Stimulated activated CD4-positive, alpha-beta T cell treated with anti-CD3 and anti-CD28 coated beads, Interleukin-15, amount 100 ng/mL, for 1 hour (primary cell): ENCODE data around the gene PTPRK.

Experiments
- DNase-seq, 2 donors: peaks; one replicate each; pipeline ENCODE4 v3.0.0-alpha.2; 2020; ENCODE audit warnings: low read depth in 1 of 2, low spot score in 1 of 2

PTPRK gene

DNA sequence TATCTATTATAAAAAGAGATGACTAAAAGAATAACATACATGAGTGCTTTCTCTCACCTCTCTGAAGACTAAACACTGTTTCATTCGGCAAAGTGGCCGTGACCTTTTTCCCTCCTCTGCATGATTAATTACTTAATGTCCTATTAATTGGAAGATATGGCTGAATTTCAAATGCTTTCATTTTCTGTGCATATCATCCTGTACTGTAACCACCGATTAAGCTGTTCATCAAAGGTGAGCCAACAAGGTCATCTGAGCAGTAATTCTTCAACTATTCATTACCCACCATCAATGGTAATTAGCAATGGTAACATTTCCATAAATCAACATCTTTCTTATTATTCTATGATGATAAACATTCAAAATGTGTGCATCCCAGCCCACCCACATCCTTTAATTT lies 125.2 kb downstream of the PTPRK start:
- DNase-seq = no peak

DNA sequence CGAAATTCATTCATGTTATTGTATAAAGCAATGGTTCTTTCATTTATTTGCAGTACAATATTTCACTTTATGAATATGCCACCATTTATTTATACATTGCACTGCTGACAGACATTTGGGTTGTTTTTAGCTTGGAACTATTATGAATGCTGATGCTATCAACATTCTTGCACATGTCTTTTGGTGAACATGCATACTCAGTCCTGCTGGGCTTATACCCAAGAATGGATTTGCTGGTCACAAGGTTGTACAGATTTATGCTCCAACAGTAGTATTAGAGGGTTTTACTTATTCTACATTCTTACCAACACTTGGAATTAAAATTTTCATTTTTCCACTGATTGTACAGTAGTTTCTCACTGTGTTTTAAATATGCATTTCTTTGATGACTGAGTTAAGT lies 126.2 kb downstream of the PTPRK start:
- no peak for DNase-seq

DNA sequence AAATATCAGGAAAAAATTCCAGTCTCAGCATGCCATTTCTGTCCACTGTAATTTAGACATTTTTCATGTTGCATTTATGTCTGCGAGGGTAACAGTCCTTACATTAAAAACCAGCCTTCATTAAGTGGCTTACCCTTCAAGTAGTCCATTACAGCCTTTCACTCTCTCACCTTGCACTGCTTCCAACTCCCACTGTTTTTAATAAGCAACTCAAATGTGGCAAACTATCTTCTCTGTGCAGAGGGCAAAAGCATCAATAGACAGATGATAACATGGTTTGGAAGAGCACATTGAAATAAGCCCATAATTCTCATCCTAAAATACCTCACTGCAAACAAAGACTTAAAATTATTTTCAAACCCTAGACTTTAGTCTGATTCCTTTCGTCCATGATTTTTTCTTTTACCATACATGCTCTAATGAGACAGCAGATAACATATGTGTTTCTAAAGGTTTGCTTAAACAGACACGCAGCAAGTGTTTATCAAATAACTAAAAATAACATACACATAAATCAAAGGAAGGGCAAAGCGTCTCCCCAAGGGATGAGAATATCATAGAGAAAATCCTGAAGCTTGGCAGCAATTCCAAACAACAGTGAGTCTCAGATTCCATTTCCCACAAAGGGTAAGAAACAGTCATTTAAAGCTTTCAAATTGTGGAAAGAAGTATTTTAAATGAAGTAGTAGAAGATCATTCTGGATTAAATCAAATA lies 130.4 kb downstream of the PTPRK start:
- DNase-seq = no peak

DNA sequence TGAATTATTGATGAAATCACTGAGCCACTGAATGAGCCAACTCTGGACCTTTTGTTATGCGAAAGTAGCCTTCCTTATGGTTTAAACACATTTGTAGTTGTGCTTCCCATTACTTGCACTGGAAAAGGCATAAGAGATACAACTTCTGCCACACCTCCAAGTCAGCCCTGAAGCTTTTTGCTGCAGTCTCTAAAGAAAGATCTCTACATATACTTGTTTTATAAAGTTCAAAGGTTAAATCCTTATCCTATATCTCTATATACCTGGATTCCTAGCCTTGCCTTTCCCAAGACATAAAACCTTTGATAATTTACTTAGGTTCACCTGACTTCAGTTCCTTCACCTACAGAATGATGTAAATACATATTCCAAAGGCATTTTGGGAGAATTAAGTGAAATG lies 132.0 kb downstream of the PTPRK start:
- no peak for DNase-seq

DNA sequence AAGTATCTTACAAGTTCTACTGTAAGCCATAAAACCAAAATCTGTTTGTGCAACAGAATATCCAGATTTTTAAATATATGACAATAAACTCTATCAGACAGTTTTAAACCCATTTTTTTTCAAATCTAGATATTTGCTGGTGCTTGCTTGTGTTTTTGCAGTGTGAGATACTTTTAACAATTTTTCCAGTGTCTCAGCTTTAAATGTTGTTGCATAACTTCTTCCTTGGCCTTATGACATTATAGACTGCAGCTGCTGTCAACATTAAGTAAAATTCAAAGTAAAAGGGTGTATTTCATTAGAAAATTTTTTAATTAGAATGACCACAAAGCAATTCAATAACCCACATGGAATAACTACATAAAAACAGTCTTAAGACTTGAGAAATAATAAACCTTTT lies 139.5 kb downstream of the PTPRK start:
- DNase-seq = no peak

DNA sequence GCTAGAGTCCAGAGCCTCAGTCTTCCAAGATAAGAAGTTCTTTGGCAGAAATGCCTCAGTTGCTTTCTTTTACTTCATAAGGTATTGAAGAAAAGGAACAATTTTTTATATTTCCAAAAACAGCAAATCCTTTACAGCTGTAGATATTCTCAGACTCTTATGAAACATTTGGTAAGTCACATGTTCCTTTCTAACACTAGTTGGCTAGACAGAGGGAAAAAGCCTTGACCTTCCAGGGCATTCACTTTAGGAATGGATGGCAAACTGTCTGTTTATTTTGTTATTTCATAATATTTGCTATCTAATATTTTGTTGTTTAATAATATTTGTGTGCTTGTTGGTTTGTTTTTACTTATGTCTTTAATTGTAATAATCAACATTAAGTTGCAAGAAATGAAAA lies 140.8 kb downstream of the PTPRK start:
- DNase-seq = no peak

DNA sequence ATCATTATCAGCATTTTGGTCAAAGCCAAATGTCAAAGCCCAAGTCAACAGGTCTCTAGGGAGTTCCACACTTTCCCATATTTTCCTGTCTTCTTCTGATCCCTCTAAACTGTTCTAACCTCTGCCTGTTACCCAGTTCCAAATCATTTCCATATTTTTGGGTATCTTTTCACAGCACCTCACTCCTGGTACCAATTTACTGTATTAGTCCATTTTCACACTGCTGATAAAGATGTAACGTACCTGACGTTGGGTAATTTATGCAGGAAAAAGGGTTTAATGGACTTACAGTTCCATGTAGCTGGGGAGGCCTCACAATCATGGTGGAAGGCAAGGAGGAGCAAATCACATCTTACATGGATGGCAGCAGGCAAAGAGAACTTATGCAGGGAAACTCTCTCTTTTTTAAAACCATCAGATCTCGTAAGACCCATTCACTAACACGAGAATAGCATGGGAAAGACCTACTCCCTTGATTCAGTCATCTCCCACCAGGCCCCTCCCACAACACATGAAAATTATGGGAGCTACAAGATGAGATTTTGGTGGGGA lies 143.4 kb downstream of the PTPRK start:
- no peak for DNase-seq

DNA sequence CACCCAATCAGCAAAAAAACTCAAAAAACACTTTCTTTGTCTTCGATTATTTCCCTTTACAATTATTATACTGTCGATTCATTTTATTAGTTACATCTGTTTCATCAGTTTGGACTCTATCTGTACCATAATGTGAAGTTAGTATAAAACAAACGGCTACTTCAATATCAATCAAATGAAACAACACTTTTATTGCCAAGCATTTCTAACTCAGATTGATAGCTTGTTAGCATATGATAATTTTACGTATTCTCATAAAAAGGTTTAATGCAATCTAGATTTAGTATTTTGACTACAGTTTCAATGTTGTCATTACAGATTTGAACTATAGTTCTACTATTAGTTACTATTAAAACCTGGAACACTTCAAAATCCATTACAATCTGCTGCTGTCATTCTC lies 149.3 kb downstream of the PTPRK start:
- no peak for DNase-seq

DNA sequence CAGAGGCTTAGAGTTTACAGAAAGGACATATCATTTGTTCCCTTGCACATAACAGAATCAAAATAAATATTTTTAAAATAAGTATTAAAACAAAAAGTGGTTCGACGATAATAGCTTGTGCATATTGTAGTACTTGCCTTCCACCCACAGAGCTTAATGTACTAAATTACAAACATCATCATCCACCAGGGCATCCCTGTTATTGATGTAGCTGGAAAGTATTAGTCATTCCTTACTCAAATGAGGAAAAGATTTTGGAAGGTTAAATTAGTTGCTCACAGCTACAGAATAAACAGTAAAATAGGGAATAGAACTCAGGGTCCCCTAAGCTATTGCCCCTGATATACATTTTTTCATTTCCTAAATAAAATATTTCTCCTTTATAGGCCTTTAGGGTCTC lies 150.3 kb downstream of the PTPRK start:
- DNase-seq = no peak

DNA sequence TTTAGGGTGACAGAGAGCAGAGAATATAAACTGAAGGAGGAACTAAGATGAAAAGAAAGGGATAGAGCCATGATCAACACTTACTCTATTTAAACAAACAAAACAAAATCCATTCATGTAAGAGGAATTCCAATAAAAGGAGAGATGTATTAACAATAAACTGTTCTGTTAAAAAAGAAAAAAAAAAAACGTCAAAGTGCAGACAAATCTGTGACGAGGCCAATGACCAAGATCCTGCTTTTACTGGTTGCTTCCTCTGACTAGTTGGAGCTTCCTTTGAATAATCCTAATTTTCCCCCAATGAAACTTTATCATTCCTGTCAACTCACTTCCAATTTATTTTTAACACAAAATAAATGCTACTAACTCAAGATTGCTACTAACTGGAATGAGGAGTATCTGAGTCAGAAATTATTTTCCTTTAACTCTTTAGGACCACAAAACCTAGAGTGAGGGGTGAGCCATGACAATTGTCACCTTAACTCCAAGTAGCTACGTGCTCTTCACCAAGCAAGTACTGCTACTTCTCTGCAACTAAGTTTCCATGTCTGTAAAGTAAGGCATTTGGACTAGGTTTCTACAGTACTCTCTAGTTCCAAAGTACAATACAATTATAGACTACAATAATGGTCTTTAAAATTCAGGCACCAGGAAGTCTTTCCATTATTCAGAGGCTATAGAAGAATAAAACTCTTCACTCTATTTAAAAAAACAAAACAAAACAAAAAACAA lies 152.0 kb downstream of the PTPRK start:
- no peak for DNase-seq

DNA sequence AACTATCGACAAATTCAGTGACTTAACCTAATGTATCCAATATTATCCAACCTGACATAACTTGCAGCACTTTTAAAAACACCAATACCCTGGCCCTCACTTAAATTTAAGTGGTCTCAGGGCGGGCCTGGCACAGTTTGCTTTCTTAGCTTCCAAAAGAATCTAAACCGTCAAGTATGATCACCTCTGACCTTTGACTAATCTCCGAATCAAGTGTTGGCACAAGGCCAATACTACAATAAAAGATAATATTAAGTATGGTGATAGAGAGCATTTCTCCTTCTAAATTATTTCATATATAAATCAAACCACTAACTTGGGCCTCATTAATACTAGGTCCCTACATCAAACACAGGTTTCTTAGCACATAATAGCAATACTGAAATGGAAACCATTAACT lies 153.0 kb downstream of the PTPRK start:
- DNase-seq = no peak

DNA sequence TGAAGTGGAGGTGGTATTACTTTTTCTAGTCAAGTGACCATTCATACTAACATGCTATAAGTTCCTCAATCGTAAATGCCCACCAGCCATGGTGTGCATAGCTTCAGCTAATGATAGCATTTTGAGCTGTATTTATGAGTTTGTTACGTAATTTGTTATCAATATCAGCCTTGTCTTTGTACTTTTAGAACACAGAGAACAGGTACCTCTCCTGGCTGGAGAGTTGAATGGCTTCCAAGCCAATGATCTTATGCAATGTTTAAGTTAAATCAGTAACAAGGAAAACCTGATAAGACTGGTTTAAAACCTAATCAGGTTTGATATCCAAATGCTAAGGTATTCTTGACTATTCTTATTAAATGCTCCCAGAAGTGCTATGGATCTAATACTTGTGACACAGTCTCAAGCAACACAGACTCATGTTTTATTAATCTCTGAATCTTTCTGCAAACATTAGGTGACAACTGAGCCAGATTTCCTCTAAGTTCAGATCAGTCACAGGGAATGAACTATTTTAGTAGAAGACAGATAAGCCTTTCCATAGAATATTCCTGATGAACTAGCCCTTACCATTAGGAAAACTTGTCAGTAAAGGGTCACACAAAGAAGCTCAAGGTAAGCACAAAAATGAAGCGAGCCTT lies 154.8 kb downstream of the PTPRK start:
- DNase-seq = no peak

DNA sequence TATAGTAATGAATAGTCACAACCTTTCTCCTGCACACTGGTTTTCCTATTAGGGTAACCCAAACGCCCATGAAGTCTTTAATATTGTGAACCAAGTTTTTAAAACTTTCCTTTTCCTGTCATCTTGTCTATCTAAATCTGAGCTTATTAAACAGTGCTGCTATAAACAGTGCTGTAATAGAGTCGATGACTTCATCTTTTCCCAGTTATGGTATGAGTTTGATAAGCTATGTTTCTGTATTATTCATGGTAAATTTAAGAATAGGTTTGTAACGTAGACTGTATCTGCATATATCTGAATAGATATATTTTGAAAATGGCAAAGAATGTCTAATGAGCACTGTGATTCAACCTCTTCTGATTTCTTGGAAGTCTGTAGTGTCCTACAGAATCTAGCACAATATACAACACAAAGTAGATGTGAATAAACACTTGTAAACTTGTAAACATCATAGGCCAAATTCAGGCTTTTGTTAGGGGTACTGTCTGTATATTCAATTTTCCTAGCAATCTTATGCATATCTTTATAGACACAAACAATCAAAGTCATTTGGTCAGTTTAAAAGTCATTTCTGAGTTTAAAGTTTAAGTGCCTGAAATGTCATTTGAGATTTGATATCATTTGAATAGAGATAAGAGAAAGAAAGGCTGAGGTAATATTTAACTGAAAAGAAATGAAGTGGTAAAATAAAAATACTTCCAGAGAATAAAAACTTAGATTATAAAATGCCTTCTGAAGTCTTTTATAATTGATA lies 155.5 kb downstream of the PTPRK start:
- DNase-seq = no peak

DNA sequence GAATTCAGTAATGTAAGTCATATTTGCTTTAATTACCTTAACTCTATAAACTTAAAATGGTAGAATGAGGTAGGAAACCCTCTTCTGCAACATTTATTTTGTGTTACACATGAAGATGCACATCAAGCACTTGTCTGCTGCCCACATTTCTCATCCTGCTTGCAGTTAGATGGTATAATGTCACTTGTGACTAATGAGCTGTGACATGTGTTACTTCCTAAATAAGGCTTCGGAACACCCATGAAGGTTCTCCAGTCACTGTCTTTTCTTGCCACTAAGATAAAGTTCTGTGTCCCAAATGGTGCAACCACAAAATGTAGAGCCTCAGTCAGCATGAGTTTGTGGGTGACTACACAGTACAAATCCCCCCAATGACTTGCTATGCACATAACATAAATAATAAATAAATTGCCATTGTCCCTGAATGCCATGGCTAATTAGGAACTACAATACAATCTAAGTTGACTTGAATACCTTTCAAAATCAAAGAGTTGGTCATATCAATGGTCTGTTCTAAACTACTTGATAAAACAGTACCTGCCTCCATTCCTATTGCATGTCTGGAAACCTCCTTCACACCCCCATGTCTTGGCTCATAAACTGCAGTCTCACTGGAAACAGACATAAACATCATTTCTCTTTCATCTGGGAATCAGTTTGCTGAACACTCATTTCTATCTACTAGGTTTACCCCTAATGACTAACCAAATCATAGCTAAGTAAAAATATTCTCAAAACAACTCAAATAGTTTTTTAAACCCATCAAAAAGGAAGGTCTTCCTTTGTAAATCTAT lies 157.2 kb downstream of the PTPRK start:
- no peak for DNase-seq

DNA sequence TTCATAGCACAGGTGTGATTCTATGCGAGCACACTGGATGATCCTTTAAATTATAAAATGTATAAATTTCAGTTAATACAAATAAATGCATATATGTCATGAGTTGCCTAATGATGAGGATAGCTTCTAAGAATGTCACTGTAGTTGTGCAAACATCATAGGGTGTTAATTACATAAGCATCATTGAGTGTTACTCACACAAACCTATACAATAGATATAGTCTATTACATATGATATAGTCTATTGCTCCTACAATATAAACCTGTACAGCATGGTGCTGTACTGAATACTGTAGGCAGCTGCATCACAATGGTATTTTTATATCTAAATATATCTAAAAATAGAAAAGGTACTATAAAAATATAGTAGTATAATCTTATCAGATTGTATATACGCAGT lies 159.0 kb downstream of the PTPRK start:
- no peak for DNase-seq

DNA sequence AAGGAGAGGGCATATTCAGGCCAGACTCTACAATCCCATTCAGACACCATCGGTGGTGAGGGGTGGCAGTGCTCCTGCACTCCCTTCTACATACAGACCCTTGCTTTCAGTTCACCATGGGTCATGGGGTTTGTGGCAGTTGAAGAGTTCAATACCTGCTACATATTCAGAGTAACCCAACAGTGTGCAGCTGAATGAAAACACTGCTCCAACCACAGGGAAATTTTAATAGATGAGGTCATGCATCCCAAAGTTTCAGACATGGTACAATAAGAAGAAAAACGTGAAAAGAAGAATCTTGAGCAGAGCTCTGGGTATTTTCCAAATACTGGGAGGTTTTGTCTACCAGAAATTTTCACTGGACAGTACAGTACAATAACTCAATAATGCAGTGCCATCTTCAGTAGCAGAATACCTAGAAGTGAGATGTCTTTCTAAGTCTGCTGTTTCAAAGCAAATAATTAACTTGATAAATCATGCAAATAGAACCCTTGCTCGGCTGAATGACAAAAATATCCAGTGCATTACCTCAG lies 162.1 kb downstream of the PTPRK start:
- no peak for DNase-seq

DNA sequence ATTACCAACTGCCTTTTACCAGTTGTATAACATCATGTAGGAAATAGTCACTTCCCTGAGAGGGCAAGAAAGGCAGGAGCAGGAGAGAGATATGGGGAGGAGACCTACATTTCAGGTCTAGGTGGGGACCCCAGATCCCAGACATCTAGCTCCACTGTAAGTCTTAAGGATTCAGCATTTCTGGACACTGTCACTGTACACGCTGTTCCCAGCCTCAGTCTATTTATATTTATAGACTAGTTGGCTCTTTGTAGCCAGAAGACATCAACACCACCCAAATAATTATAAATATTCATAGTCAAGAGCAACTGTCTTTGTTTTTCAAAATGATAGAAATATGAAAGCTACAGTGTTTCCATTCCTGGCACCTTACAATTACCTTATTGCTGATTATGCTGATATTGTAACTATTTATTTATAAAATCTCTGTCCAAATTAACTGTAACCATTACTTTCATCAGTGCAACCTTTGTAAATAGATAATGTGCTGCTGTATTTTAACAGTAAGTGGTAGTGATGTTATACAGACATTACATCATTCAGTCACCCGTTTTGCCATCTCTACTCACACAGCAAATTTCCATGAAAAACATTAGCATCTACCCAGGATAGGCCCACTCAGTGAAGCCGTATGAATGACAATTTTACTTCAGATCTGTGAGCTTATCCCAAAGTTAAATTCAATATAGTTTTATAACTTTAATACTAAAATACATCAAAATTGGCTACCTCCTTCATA lies 162.8 kb downstream of the PTPRK start:
- no peak for DNase-seq

DNA sequence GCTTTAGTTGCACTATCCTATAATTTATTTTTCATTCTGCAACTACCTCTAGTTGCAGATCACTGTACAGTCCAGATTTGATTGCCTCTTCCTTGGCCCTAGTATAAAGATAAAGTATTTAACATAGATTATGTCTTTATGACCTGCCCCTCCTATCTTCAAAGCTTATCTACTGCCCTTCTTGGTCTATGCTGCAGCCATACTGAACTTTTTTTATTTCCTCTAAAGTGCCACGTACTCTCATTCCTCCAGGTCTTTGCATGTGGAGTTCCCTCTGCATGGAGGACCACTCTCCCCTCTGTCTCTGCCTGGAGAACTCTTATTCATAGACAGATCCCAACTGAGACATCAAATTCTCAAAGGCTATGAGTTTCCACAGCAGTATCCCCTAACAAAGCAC lies 168.0 kb downstream of the PTPRK start:
- DNase-seq = no peak

DNA sequence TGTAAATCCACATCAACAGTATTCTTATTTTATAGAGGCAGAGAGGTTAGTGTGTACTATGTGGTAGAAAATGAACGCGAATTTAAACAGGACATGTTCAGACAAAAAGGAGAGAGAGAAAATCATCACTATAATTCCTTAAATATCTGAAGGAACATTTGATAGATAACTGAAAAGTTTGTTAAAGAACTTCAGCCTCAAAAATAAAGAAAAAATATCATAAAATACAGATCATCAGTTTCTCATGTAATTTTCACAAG lies 169.2 kb downstream of the PTPRK start:
- DNase-seq = no peak
